Measurements from ENCODE around the gene CCNF. TPM values are rescaled to one million over a fixed set of nuclear protein-coding genes. Genes with fewer than 3 reads are reported as not detected.

The CCNF gene
- polyA plus RNA-seq, 3 donors: 0.34 to 0.97 (median 0.68) TPM

GRCh38 chr16:2471653-2472487 is 42.6 kb downstream of the CCNF start:
- Histone ChIP-seq H3K4me1 (ENCODE audit: control insufficient read depth in 1 of 2, insufficient read depth in 2 of 2, low read length in 2 of 2) (peaks cover 24 to 71% of the 10 kb centered on the region in 2 donors), H2AFZ (ENCODE audit: insufficient read depth, low read depth, low read length, poor library complexity, severe bottlenecking) (no peak overlapping the region), H4K20me1 (ENCODE audit: insufficient read depth, low read length) (peaks cover 30% of the 10 kb centered on the region), H3K9me3 (replicated peaks in 1 of 2; ENCODE audit: control insufficient read depth in 1 of 2, insufficient read depth in 1 of 2, low read length in 2 of 2) (peaks cover 0 to 24% of the 10 kb centered on the region in 2 donors), H3K27ac (ENCODE audit: low read depth in 1 of 2, low read length in 2 of 2) (no peak overlapping the region), H3K36me3 (replicated peaks in 1 of 2; ENCODE audit: control insufficient read depth in 1 of 2, insufficient read depth in 2 of 2, low read length in 2 of 2) (no peaks in the 10 kb centered on the region), H3K79me2 (ENCODE audit: insufficient read depth, low read length) (peaks cover 23% of the 10 kb centered on the region), H3K9ac (ENCODE audit: insufficient read depth, low read length, poor library complexity, severe bottlenecking) (no peak overlapping the region), H3K4me3 (replicated peaks in 1 of 3; ENCODE audit: low read depth in 2 of 3, low read length in 3 of 3) (no peak overlapping the region), H3K4me2 (replicated peaks; ENCODE audit: extremely low read depth, low read length, poor library complexity, severe bottlenecking) (no peak overlapping the region), H3K27me3 (ENCODE audit: control insufficient read depth in 2 of 2, insufficient read depth in 2 of 2, low read length in 2 of 2) (peaks cover 45 to 56% of the 10 kb centered on the region in 2 donors)
- peak overlapping the region in 1 of 2 donors; percentile 88 for H3K4me3 Mint-ChIP-seq
- intact Hi-C loops (cut with micrococcal nuclease): loop anchor here (5.0 to 10.0 kb wide), 2 partner anchors 35 to 47 kb away; partner anchors contain the start of gene CCNF (in 1 of the 2)
- no peak for DNase-seq
- peaks cover 36% of the 10 kb centered on the region for H3K4me1 Mint-ChIP-seq
- H3K9me3 Mint-ChIP-seq: peaks cover 0 to 12% (median 7%) of the 10 kb centered on the region in 7 donors
- H3K27me3 Mint-ChIP-seq (ENCODE audit: low read depth in 3 of 3): peaks cover 49 to 64% (median 54%) of the 10 kb centered on the region in 3 donors
- H3K36me3 Mint-ChIP-seq: peaks cover 5 to 12% of the 10 kb centered on the region in 2 donors
- TF ChIP-seq CTCF (IDR thresholded peaks at IDR 0.05): no peak
- no peak overlapping the region for H3K27ac Mint-ChIP-seq
- 35% methylated on average over 60 of the region's 61 CpGs for WGBS (ENCODE audit: insufficient coverage)

- H3K4me3 ChIP-seq (replicated peaks in 1 of 3; ENCODE audit: low read depth in 2 of 3, low read length in 3 of 3): no peak overlapping the region
- H3K27me3 ChIP-seq (ENCODE audit: control insufficient read depth in 2 of 2, insufficient read depth in 2 of 2, low read length in 2 of 2): peaks cover 41 to 50% of the 10 kb centered on the region in 2 donors
- Mint-ChIP-seq H3K4me3 (peak overlapping the region; percentile 9 to 88), H3K36me3 (peaks cover 4 to 12% of the 10 kb centered on the region in 2 donors), H3K27ac (no peak overlapping the region), H3K27me3 (ENCODE audit: low read depth in 3 of 3) (peaks cover 45 to 58% (median 48%) of the 10 kb centered on the region in 3 donors), H3K9me3 (peaks cover 0 to 12% (median 7%) of the 10 kb centered on the region in 7 donors), H3K4me1 (peaks cover 40% of the 10 kb centered on the region)
- no peak overlapping the region for H3K9ac ChIP-seq (ENCODE audit: insufficient read depth, low read length, poor library complexity, severe bottlenecking)
- H3K4me1 ChIP-seq (ENCODE audit: control insufficient read depth in 1 of 2, insufficient read depth in 2 of 2, low read length in 2 of 2): peaks cover 24 to 69% of the 10 kb centered on the region in 2 donors
- no peak overlapping the region for H2AFZ ChIP-seq (ENCODE audit: insufficient read depth, low read depth, low read length, poor library complexity, severe bottlenecking)
- WGBS (ENCODE audit: insufficient coverage): 95% methylated on average over 27 of the region's 27 CpGs
- no peak overlapping the region for H3K4me2 ChIP-seq (replicated peaks; ENCODE audit: extremely low read depth, low read length, poor library complexity, severe bottlenecking)
- intact Hi-C loops (cut with micrococcal nuclease): loop anchor here (5.0 to 10.0 kb wide), 2 partner anchors 35 to 48 kb away; partner anchors contain the start of gene CCNF (in 1 of the 2)
- no peak overlapping the region for H3K27ac ChIP-seq (ENCODE audit: low read depth in 1 of 2, low read length in 2 of 2)
- H3K9me3 ChIP-seq (replicated peaks in 1 of 2; ENCODE audit: control insufficient read depth in 1 of 2, insufficient read depth in 1 of 2, low read length in 2 of 2): peaks cover 0 to 20% of the 10 kb centered on the region in 2 donors
- DNase-seq: no peak
- peaks cover 30% of the 10 kb centered on the region for H4K20me1 ChIP-seq (ENCODE audit: insufficient read depth, low read length)
- H3K79me2 ChIP-seq (ENCODE audit: insufficient read depth, low read length): peaks cover 29% of the 10 kb centered on the region
- no peak for TF ChIP-seq CTCF (IDR thresholded peaks at IDR 0.05)
- H3K36me3 ChIP-seq (replicated peaks in 1 of 2; ENCODE audit: control insufficient read depth in 1 of 2, insufficient read depth in 2 of 2, low read length in 2 of 2): no peaks in the 10 kb centered on the region
Observed at GRCh38 chr16:2472488-2472864, 43.2 kb downstream of the CCNF start.

Measured in CD14-positive monocyte (primary cell).